Measurements from ENCODE around the gene NCAPH2. TPM values are rescaled to one million over a fixed set of nuclear protein-coding genes. Genes with fewer than 3 reads are reported as not detected.

NCAPH2 gene
- total and polyA plus RNA-seq, 2 of the 13 experiments (the other 11 are each of a cell fraction or from before 2014, with no cell fraction given): 28.1 to 64.4 TPM

- ChIA-PET POLR2A (no interaction called here), CTCF (ENCODE audit: low intra/inter-chr PET ratio, low total read pairs) (no interaction called here)
- Histone ChIP-seq H4K20me1 (ENCODE audit: insufficient read depth, low read length) (no peaks in the 10 kb centered on the region), H3K27me3 (ENCODE audit: control insufficient read depth in 1 of 2, insufficient read depth in 2 of 2, low read length in 2 of 2) (no peaks in the 10 kb centered on the region), H3K36me3 (replicated peaks in 1 of 2; ENCODE audit: control insufficient read depth in 1 of 2, insufficient read depth in 2 of 2, low read length in 2 of 2) (peaks cover 34 to 63% of the 10 kb centered on the region in 2 experiments; a peak in 4 of 5 replicates), H3K4me1 (ENCODE audit: insufficient read depth, low read length) (no peaks in the 10 kb centered on the region), H3K4me2 (ENCODE audit: low read depth, low read length) (no peak overlapping the region), H2AFZ (ENCODE audit: low read length) (no peak overlapping the region), H3K27ac (ENCODE audit: extremely low read length, insufficient read depth, low read length) (no peak overlapping the region), H3K79me2 (ENCODE audit: insufficient read depth, low read length) (no peaks in the 10 kb centered on the region), H3K9me3 (ENCODE audit: low read length) (no peaks in the 10 kb centered on the region), H3K4me3 (replicated peaks in 1 of 3; ENCODE audit: insufficient read depth in 1 of 3, low read depth in 2 of 3, low read length in 3 of 3) (no peak overlapping the region), H3K9ac (ENCODE audit: insufficient read depth, low read depth, low read length) (no peak overlapping the region)
- intact Hi-C loops (cut with micrococcal nuclease; ENCODE audit: unreplicated experiment): no loop called here
- ATAC-seq (no peak), DNase-seq (ENCODE audit: low spot score) (no peak), FAIRE-seq (no peak)
- 98% methylated on average over 17 of the region's 17 CpGs for WGBS (ENCODE audit: low lambda C conversion rate)
- no peak for TF ChIP-seq NKX3-1 (CRISPR knock-in tag; IDR thresholded peaks at IDR 0.05)
- TF ChIP-seq MAFF (IDR thresholded peaks at IDR 0.05; ENCODE audit: low read depth, low read length): no peak
- TF ChIP-seq SATB2 (CRISPR knock-in tag; IDR thresholded peaks at IDR 0.05): no peak
- no peak for TF ChIP-seq DRAP1 (CRISPR knock-in tag; IDR thresholded peaks at IDR 0.05)
- no peak for TF ChIP-seq KLF16 (CRISPR knock-in tag; IDR thresholded peaks at IDR 0.05)
- BruUV-seq (replicated peaks): no TSS peak
- in situ Hi-C loops (cut with HindIII; ENCODE audit: extremely low pct_ligation_motif_present, low pct_unique_long_range_greater_than_20kb): no loop called here
Measured at GRCh38 chr22:50460938-50461337, 47.1 kb upstream of the NCAPH2 start.

- DNase-seq (ENCODE audit: low spot score) (no peak), FAIRE-seq (no peak), ATAC-seq (no peak)
- Histone ChIP-seq H3K27me3 (ENCODE audit: control insufficient read depth in 1 of 2, insufficient read depth in 2 of 2, low read length in 2 of 2) (no peaks in the 10 kb centered on the region), H3K36me3 (replicated peaks in 1 of 2; ENCODE audit: control insufficient read depth in 1 of 2, insufficient read depth in 2 of 2, low read length in 2 of 2) (peaks cover 33 to 68% of the 10 kb centered on the region in 2 experiments; a peak in 4 of 5 replicates), H3K4me3 (replicated peaks in 1 of 3; ENCODE audit: insufficient read depth in 1 of 3, low read depth in 2 of 3, low read length in 3 of 3) (no peak overlapping the region), H3K9ac (ENCODE audit: insufficient read depth, low read depth, low read length) (no peak overlapping the region), H3K9me3 (ENCODE audit: low read length) (no peaks in the 10 kb centered on the region), H2AFZ (ENCODE audit: low read length) (no peak overlapping the region), H3K4me2 (ENCODE audit: low read depth, low read length) (no peak overlapping the region), H3K27ac (ENCODE audit: extremely low read length, insufficient read depth, low read length) (no peak overlapping the region), H3K4me1 (ENCODE audit: insufficient read depth, low read length) (no peaks in the 10 kb centered on the region), H4K20me1 (ENCODE audit: insufficient read depth, low read length) (no peaks in the 10 kb centered on the region), H3K79me2 (ENCODE audit: insufficient read depth, low read length) (no peaks in the 10 kb centered on the region)
- 97% methylated on average over 7 of the region's 26 CpGs for WGBS (ENCODE audit: low lambda C conversion rate)
- in situ Hi-C loops (cut with HindIII; ENCODE audit: extremely low pct_ligation_motif_present, low pct_unique_long_range_greater_than_20kb): no loop called here
- no TSS peak for BruUV-seq (replicated peaks)
- intact Hi-C loops (cut with micrococcal nuclease; ENCODE audit: unreplicated experiment): no loop called here
- POLR2A ChIA-PET: no interaction called here
- CTCF ChIA-PET (ENCODE audit: low intra/inter-chr PET ratio, low total read pairs): no interaction called here
- TF ChIP-seq ZBTB4 (CRISPR knock-in tag; IDR thresholded peaks at IDR 0.05; ENCODE audit: borderline replicate concordance) (no peak), TAF15 (IDR thresholded peaks at IDR 0.05; ENCODE audit: low read depth, low read length, poor library complexity, severe bottlenecking) (no peak), SKIL (CRISPR knock-in tag; IDR thresholded peaks at IDR 0.05; ENCODE audit: borderline replicate concordance) (no peak), ZNF234 (CRISPR knock-in tag; conservative IDR thresholded peaks at IDR 0.05) (no peak), ZNF337 (CRISPR knock-in tag; IDR thresholded peaks at IDR 0.05; ENCODE audit: borderline replicate concordance, low read depth) (no peak), GFI1 (CRISPR knock-in tag; IDR thresholded peaks at IDR 0.05; ENCODE audit: borderline replicate concordance) (no peak), ZBTB3 (CRISPR knock-in tag; IDR thresholded peaks at IDR 0.05; ENCODE audit: borderline replicate concordance, low read depth) (no peak), FOXO1 (CRISPR knock-in tag; IDR thresholded peaks at IDR 0.05) (no peak), ZNF564 (CRISPR knock-in tag; IDR thresholded peaks at IDR 0.05) (no peak)
Measured at GRCh38 chr22:50461536-50461935, 46.5 kb upstream of the NCAPH2 start.

Measured in HepG2 (cell line).